B cell (primary cell): ENCODE results near the gene MMP24. TPM values are rescaled to one million over a fixed set of nuclear protein-coding genes. Genes with fewer than 3 reads are reported as not detected.

Experiments
- ATAC-seq: fragments of 200-7000 bp; cut with Tn5 transposase; one replicate; pipeline ENCODE4 v1.10.0; 2021; ENCODE audit warnings: low read depth, mild to moderate bottlenecking, moderate number of reproducible peaks, moderate library complexity
- CTCF ChIA-PET: fragments of 350-600 bp; sonication (Branson Sonifier 250); formaldehyde crosslinking; loops from one replicate; lab custom pipeline; 2021; ENCODE audit warnings: antibody characterized with exemption, inconsistent platforms; lab: Charles Lee
- POLR2A ChIA-PET: fragments of 350-600 bp; sonication (Branson Sonifier 250); formaldehyde crosslinking; loops from one replicate; lab custom pipeline; 2021; ENCODE audit warnings: antibody characterized with exemption; lab: Charles Lee
- DNase-seq: peaks from one replicate; pipeline ENCODE4 v3.0.0; 2013
- H2AFZ ChIP-seq: 2 replicates; pipeline ENCODE4 v1.6.1; 2012; ENCODE audit warnings: mild to moderate bottlenecking, low read depth, low read length; ENCODE audit not compliant: insufficient read depth, poor library complexity, severe bottlenecking
- H3K27ac ChIP-seq, 2 donors: 1 replicate in 1 of 2; 2 replicates in 1 of 2; pipeline ENCODE4 v1.5.1; 2012 to 2013; ENCODE audit warnings: low read length in 2 of 2, mild to moderate bottlenecking in 2 of 2, moderate library complexity in 1 of 2
- H3K27me3 ChIP-seq, 4 experiments: fragments of 200-600 bp in 1 of 4; sonication (generic) in 1 of 4; replicated peaks in 1 of 4; 1 replicate in 2 of 4; 2 replicates in 2 of 4; pipeline versions ENCODE4 v1.6.1 to v1.7.0; 2013 to 2016; ENCODE audit warnings: low read length in 3 of 4, mild to moderate bottlenecking in 2 of 4, mixed read lengths in 1 of 4, moderate library complexity in 1 of 4; ENCODE audit not compliant: insufficient read depth in 4 of 4, control insufficient read depth in 3 of 4; ENCODE audit errors: control extremely low read depth in 1 of 4
- H3K36me3 ChIP-seq, 2 experiments: replicated peaks in 1 of 2; 1 replicate in 1 of 2; 2 replicates in 1 of 2; pipeline versions ENCODE4 v1.6.1 to v1.7.1; 2013; ENCODE audit warnings: low read length in 1 of 2; ENCODE audit not compliant: insufficient read depth in 2 of 2, control insufficient read depth in 1 of 2; ENCODE audit errors: control extremely low read depth in 1 of 2, extremely low read depth in 1 of 2
- H3K4me1 ChIP-seq, 2 donors: fragments of 200-600 bp in 1 of 2; sonication (generic) in 1 of 2; 1 replicate in 1 of 2; 2 replicates in 1 of 2; pipeline versions ENCODE4 v1.5.1 to v1.6.1; 2013 to 2017; ENCODE audit warnings: low read length in 2 of 2; ENCODE audit not compliant: control insufficient read depth in 2 of 2, insufficient read depth in 2 of 2
- H3K4me2 ChIP-seq: replicated peaks from 2 replicates; pipeline ENCODE3; 2012; ENCODE audit warnings: mild to moderate bottlenecking, low read depth, low read length; ENCODE audit not compliant: poor library complexity, severe bottlenecking
- H3K4me3 ChIP-seq, 5 experiments: fragments of 200-600 bp in 1 of 5; sonication (generic) in 1 of 5; 1 replicate in 3 of 5; 2 replicates in 2 of 5; pipeline versions ENCODE4 v1.5.1 to v1.7.0; 2011 to 2016; ENCODE audit warnings: low read length in 4 of 5, mild to moderate bottlenecking in 4 of 5, low read depth in 2 of 5, control low read depth in 1 of 5, moderate library complexity in 1 of 5; ENCODE audit not compliant: insufficient read depth in 1 of 5; ENCODE audit errors: control extremely low read depth in 1 of 5, extremely low read depth in 1 of 5
- H3K79me2 ChIP-seq: fragments of 200-600 bp; sonication (generic); one replicate; pipeline ENCODE4 v1.6.0; 2016; ENCODE audit warnings: low read length; ENCODE audit not compliant: control insufficient read depth, insufficient read depth
- H3K9ac ChIP-seq: fragments of 200-600 bp; sonication (generic); 2 replicates; pipeline ENCODE4 v1.6.1; 2017; ENCODE audit warnings: mild to moderate bottlenecking, low read length, moderate library complexity
- H3K9me3 ChIP-seq, 3 donors: one replicate each; pipeline versions ENCODE4 v1.6.1 to v1.7.1; 2013; ENCODE audit warnings: low read length in 2 of 3; ENCODE audit not compliant: control insufficient read depth in 2 of 3, insufficient read depth in 1 of 3; ENCODE audit errors: control extremely low read depth in 1 of 3
- H4K20me1 ChIP-seq: 2 replicates; pipeline ENCODE4 v1.6.0; 2012; ENCODE audit warnings: mild to moderate bottlenecking, low read length; ENCODE audit not compliant: insufficient read depth, control insufficient read depth, poor library complexity, severe bottlenecking
- H3K27ac Mint-ChIP-seq: one replicate; pipeline ENCODE4 v1.8.0; 2021; ENCODE audit warnings: mixed read lengths
- H3K27me3 Mint-ChIP-seq: one replicate; pipeline ENCODE4 v1.8.0; 2021; ENCODE audit warnings: mixed read lengths
- H3K4me1 Mint-ChIP-seq: one replicate; pipeline ENCODE4 v1.8.0; 2021; ENCODE audit warnings: mixed read lengths
- H3K4me3 Mint-ChIP-seq: one replicate; pipeline ENCODE4 v1.8.0; 2021; ENCODE audit warnings: mixed read lengths
- H3K9me3 Mint-ChIP-seq: one replicate; pipeline ENCODE4 v1.8.0; 2022; ENCODE audit warnings: mixed read lengths; ENCODE audit not compliant: insufficient read depth
- CTCF ChIP-seq: fragments of 200-600 bp; IDR thresholded peaks from one replicate; pipeline ENCODE4 v1.8.0; 2022; ENCODE audit warnings: antibody characterized with exemption, mild to moderate bottlenecking
- EZH2 ChIP-seq: IDR thresholded peaks from 2 replicates; pipeline ENCODE4 v1.6.1; 2012; ENCODE audit warnings: borderline replicate concordance, low read depth, mild to moderate bottlenecking, moderate library complexity, low read length; ENCODE audit not compliant: insufficient read depth, poor library complexity, severe bottlenecking
- WGBS: methylation state at CpG from one replicate; pipeline ENCODE4 v1.1.5; 2013; ENCODE audit warnings: missing lambda C conversion rate; ENCODE audit not compliant: insufficient coverage; 5-methylcytosine and 5-hydroxymethylcytosine counted together
- intact Hi-C: fragments of 100-400 bp; cut with micrococcal nuclease; formaldehyde crosslinking; loops from one replicate; pipeline ENCODE4 v1.10.0; 2022
- polyA plus RNA-seq: library from polyadenylated mRNA; depleted of rRNA; stranded (reverse); fragments of >200 nt; gene quantifications from 2 replicates; pipeline ENCODE4 v1.2.3, GENCODE V29; 2012
- total RNA-seq, 2 donors: library from RNA; stranded (reverse); fragments of 120-200 nt in 1 of 2; gene quantifications; 1 replicate in 1 of 2; 2 replicates in 1 of 2; pipeline versions ENCODE4 v1.2.3 to v1.2.4, GENCODE V29; 2013 to 2022

Gene MMP24
- total and polyA plus RNA-seq, 2 donors (not counting 1 experiment from before 2014, with no cell fraction given) = not detected

DNA sequence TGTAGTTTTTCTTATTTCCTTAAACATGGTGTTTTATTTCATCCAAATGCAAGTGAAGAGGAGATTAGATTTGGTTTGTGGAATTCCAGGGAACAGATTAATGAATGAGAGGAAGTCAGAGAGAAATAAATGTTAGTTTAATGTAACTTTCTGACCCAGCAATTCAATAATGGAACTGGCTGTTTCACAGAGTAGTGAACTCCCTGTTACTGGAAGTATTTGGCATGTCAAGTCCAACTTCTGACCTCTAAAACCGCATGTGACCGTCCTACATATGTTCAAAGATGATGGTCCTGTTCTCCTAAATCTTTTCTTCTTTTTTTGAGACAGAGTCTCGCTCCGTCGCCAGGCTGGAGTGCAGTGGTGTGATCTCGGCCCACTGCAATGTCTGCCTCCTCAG, 35.9 kb upstream of the MMP24 start:
- no peaks in the 10 kb centered on the region for H3K4me1 Mint-ChIP-seq
- no peak overlapping the region for H3K4me3 Mint-ChIP-seq
- no peak overlapping the region for H3K9ac ChIP-seq
- H3K27me3 Mint-ChIP-seq = no peaks in the 10 kb centered on the region
- TF ChIP-seq EZH2 (no peak), CTCF (no peak)
- no peaks in the 10 kb centered on the region for H3K36me3 ChIP-seq
- 98% methylated on average over 6 of the region's 6 CpGs for WGBS
- H3K9me3 ChIP-seq = peaks cover 0 to 3% (median 0%) of the 10 kb centered on the region in 3 donors
- H3K27ac ChIP-seq = no peak overlapping the region
- no peak overlapping the region for H3K4me2 ChIP-seq
- H2AFZ ChIP-seq = no peak overlapping the region
- no peaks in the 10 kb centered on the region for H3K27me3 ChIP-seq
- no peak for ATAC-seq
- H3K79me2 ChIP-seq = no peaks in the 10 kb centered on the region
- H4K20me1 ChIP-seq = no peaks in the 10 kb centered on the region
- intact Hi-C loops = no loop called here
- H3K4me1 ChIP-seq = no peaks in the 10 kb centered on the region
- ChIA-PET CTCF (no interaction called here), POLR2A (no interaction called here)
- no peak overlapping the region for H3K27ac Mint-ChIP-seq
- DNase-seq = no peak
- H3K4me3 ChIP-seq = no peak overlapping the region
- H3K9me3 Mint-ChIP-seq = no peaks in the 10 kb centered on the region

DNA sequence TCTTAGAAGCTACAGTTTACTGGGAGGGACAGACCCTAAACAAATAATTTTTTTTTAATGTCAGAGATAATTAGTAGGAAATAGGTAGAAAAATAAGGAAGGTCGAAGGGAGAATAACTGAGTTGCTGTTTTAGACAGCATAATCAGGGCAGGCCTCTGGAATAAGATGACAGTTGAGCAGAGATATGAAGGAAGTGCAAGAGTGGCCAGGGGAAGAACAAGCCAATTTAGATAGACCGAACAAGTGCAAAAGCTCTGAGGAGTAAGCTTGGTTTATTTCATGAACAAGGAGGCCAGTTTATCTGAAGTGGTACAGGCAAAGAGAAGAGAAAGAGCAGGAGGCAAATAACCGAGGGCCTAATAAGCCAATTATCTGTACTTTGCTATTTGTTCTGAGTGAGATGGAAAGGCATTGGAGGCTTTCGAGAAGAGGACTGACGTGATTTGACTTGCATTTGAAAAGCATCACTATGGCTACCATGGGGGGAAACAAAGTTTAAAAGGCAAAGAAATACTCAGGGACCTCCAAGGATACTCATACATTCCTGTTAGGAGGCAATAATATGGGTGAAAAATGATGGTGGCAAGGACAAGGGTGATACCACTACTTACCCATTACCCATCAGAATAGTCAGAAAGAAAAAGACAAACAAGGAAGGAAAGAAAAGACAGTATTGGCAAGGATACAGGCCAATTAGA, 34.9 kb upstream of the MMP24 start:
- no peak for ATAC-seq
- ChIA-PET POLR2A (no interaction called here), CTCF (no interaction called here)
- Histone ChIP-seq H3K27me3 (no peaks in the 10 kb centered on the region), H3K9ac (no peak overlapping the region), H2AFZ (no peak overlapping the region), H3K4me1 (no peaks in the 10 kb centered on the region), H3K36me3 (no peaks in the 10 kb centered on the region), H4K20me1 (no peaks in the 10 kb centered on the region), H3K4me2 (no peak overlapping the region), H3K9me3 (peaks cover 0 to 8% (median 6%) of the 10 kb centered on the region in 3 donors), H3K27ac (no peak overlapping the region), H3K4me3 (no peak overlapping the region), H3K79me2 (no peaks in the 10 kb centered on the region)
- H3K4me3 Mint-ChIP-seq = no peak overlapping the region
- DNase-seq = no peak
- intact Hi-C loops = no loop called here
- TF ChIP-seq CTCF (no peak), EZH2 (no peak)
- H3K9me3 Mint-ChIP-seq = no peaks in the 10 kb centered on the region
- H3K27ac Mint-ChIP-seq = no peak overlapping the region
- H3K4me1 Mint-ChIP-seq = no peaks in the 10 kb centered on the region
- no peaks in the 10 kb centered on the region for H3K27me3 Mint-ChIP-seq
- 95% methylated on average over 5 of the region's 5 CpGs for WGBS
